RCC 7860 (cell line): Measurements from ENCODE around the gene MAP3K10.
A peak's percentile ranks its signal among the peaks of the same experiment; 100 is the strongest.
"Not testable (repeated sequence)": the region's sequence is repeated elsewhere in the genome, so short reads cannot be mapped to it uniquely, and the experiment has no call there.

Source experiments
- DNase-seq: peaks from one replicate; pipeline ENCODE4 v3.0.0-alpha.2; 2015; ENCODE audit warnings: low spot score
- FAIRE-seq: peaks from 2 replicates; lab custom pipeline; 2012; peaks lifted over from hg19 to GRCh38; lab: Jason Lieb, UNC

MAP3K10 gene

DNA sequence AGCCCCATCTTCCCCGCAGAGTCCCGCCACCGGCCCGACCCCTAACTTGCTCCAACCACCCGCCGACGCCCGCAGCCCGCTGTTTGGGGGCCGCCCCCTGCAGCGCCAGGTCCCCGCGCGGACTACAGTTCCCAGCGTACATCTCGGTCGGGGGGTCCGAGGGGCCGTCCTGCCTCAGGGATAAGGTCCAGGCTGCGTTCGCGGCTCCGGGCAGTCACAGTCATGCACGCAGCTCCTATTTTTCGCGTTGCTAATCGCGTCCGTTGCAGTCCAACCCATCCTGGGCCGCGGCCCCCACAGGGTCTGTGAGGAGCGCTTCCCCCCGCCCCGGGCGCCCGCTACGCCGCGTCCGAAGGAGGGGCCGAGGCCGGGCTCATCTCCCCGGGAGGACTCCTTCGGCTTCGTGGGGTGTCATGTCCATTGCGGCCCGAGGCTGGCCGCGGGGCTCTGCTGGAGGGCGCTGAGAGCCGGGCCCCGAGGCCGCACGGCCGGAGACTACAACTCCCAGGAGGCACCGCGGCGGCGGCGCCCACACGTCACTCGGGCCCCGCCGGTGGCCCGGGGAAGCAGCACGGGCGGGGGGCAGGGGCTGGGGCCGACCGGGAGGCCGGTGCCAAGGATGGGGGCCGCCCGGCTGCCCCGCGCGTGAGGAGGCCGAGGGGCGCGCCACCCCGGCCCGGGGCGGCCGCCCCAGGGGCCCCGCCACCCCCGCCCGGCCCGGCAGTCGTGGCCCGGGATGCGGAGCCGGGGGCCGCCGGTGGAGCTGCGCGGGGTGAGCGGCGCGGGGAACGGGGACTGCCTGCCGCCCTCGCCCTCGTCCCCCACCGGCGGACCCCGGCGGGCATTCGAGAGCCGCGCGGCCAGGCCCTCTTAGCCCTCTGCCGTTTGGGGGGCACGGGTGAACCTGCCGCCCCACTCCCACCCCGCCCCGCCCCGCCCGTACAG lies at the start of gene MAP3K10:
TSS of gene MAP3K10 (plus strand) at position 536 of the 945 bp plus-strand sequence. CDS start 606 bp downstream, outside the sequence.
- no peak for FAIRE-seq
- peak; percentile 70 for DNase-seq

DNA sequence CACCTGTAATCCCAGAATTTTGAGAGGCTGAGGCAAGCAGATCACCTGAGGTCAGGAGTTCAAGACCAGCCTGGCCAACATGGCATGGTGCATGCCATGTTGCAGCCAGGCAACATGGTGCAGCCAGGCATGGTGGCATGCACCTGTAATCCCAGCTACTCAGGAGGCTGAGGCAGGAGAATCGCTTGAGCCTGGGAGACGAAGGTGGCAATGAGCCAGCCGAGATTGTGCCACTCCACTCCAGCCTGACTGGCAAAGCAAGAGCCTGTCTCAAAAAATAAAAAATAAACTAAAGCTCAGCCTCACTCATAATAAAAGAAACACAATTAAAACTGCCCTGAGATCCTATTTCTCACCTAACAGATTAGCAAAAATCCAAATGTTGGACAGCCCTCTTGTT lies 49.7 kb upstream of the MAP3K10 start:
- FAIRE-seq (no peak), DNase-seq (no peak)

DNA sequence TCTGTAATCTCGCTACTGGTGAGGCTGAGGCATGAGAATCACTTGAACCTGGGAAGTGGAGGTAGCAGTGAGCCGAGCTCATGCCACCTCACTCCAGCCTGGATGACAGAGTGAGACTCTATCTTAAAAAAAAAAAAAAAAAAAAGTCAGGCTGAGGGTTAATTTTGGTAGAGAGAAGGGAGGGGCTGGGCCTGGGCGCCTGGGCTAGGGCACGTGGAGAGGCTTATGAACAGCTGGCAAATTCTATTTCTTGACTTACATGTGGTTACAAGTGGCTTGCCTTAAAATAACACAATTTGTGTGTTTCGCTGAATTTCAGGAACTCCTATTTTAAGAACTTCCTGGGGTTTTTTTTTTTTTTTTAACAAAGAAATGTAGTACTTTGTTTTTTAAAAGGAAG lies 47.6 kb upstream of the MAP3K10 start:
- no peak for FAIRE-seq
- no peak for DNase-seq

DNA sequence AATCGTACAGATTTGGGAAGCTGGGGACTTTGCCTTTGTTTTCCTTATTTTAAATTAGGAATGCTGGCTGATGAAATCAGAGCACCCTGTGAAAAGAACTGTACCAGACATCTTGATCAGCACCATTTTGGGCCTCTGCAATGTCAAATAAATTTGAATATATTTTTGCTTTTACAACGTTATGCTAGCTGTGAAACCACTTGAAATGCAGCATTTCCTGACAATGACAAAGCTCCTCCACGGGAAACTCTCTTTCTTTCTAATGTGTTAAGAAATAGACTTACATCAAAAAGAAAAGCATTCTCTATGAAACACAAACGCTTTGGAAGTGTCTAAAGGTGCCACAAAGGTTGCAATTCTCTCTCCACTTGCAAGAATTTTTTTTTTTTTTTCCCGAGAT lies 47.1 kb upstream of the MAP3K10 start:
- no peak for FAIRE-seq

DNA sequence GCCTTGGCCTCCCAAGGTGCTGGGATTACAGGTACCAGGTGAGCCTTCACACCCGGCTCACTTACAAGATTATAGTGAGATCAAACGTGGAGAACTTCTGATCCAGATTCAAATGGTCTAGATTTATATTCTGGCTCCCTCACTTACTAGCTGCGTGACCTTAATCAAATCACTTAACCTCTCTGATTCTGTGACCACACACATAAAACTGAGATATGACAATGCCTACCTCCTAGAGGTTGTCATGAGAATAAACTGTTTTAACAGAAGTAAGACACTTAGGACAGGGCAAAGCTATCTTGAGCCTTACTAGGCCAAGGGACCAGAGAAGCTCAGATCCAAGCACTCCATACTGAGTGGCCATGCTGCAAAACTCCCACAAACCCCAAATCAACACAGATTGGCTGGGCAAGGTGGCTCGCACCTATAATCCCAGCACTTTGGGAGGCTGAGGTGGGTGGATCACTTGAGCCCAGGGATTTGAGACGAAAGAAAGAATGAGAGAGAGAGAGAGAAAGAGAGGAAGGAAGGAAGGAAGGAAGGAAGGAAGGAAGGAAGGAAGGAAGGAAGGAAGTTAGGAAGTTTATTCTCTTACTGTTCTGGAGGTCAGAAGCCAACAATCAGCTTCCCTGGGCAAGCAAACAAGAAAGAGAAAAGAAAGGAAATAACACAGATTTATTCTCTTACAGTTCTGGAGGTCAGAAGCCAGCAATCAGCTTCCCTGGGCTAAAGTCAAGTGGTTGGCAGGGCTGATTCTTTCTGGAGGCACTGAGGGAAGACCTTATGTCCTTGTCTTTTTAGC lies 46.1 kb upstream of the MAP3K10 start:
- FAIRE-seq: no peak

More for the DNA sequence above, 47.1 kb upstream of the MAP3K10 start:
- no peak for DNase-seq

DNA sequence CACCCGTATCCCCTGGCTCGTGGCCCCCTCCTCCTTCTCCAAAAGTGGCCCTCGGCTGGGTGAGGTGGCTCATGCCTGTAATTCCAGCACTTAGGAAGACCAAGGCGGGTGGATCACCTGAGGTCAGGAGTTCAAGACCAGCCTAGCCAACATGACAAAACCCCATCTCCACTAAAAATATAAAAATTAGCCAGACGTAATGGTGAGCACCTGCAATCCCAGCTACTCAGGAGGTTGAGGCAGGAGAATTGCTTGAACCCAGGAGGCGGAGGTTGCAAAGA lies 45.5 kb upstream of the MAP3K10 start:
- FAIRE-seq, DNase-seq: not testable (repeated sequence)

More for the DNA sequence above, 46.1 kb upstream of the MAP3K10 start:
- no peak for DNase-seq

DNA sequence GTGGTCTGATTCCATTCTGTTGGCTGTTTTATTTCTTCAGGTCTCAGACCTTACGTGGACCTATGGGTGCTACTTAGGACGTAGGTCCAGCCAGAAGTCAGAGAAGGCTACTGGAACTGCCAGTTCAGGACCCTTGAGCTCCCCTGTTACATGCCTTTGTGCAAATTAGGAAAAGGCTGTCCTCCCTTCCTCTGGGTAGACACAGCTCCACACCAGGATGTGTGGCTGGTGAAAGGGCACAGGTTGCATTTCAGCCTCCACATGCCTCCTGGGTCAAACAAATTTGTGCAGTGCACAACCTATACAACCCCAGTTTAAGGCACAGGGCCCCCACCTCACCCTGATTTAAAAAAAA lies 43.9 kb upstream of the MAP3K10 start:
- DNase-seq: no peak
- FAIRE-seq: no peak

DNA sequence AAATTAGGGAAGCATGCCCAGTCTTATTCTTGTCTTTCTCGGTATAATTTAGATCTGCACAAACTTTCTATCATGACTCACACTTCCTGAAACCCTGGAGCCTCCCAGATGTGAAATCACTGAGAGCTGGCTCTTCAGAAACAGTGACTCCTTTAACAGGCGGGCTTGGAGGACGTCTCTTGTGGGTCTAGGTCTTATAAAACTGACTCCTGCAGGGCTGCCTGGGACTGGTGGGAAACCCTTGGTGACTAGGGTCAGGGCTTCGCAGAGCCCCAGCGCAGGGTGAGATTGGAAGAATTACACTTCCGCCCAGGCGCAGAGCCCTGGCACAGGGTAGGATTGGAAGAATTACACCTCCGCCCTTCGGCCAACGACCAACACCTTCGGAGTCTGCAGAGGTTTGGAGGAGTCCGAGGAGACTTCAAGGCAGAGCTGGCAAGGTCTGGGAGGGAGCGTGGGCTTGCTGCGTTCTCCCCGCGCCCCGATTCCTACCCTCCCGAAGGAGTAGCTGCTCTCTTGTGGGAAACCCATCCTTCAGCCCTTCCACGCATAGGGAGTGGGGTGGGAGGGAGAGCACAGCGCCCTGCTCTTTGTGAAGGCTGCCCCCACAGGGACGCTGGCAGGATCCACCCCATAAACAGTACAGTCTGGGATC lies 43.4 kb upstream of the MAP3K10 start:
- DNase-seq (no peak), FAIRE-seq (no peak)

DNA sequence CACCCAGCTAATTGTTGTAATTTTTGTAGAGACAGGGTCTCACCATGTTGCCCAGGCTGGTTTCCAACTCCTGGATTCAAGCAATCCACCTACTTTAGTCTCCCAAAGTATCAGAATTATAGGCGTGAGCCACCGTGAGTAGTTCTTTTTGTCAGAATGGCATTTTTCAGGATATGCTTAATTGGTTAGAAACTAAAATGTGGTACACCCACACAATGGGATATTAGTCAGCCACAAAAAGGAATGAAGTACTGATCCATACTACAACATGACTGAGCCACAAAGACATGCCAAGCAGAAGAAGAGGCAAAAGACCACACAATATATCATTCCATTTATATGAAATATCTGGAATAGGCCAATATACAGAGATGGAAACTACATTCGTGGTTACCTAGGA lies 41.7 kb upstream of the MAP3K10 start:
- FAIRE-seq: no peak

DNA sequence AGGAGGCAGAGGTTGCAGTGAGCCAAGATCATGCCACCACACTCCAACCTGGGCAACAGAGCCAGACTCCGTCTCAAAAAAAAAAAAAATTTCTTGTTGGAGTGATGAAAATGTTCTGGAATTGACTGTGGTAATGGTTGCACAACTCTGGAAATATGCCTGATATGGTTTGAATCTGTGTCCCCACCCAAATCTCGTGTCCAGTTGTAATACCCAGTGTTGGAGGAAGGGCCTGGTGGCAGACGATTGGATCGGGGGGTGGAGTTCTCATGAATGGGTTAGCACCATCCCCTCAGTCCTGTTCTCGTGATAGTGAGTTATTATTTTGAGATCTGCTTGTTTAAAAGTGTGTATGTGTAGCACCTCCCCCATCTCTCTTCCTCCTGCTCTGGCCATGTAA lies 41.1 kb upstream of the MAP3K10 start:
- DNase-seq (no peak), FAIRE-seq (no peak)

More for the DNA sequence above, 41.7 kb upstream of the MAP3K10 start:
- no peak for DNase-seq

DNA sequence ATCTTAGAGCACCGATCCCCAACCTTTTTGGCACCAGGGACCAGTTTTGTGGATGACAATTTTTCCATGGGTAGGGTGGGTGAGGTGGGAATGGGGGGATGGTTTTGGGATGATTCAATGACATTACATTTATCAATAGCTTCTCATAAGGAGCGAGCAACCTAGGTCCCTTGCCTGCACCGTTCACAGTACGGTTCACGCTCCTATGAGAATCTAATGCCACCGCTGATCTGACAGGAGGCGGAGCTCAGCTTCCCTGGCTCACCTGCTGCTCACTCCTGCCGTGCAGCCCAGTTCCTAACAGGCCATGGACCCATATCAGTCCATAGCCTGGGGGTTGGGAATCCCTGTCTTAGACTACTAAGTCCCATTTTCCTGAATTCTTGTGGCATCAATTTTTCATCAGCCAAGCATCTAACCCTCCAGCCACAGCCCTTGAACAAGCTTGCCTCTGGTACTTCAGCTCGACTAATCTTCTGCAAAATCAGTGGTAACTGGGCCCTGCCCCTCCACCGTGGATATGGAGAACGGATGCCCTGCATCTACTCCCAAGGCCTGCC lies 37.0 kb upstream of the MAP3K10 start:
- DNase-seq (no peak), FAIRE-seq (no peak)

DNA sequence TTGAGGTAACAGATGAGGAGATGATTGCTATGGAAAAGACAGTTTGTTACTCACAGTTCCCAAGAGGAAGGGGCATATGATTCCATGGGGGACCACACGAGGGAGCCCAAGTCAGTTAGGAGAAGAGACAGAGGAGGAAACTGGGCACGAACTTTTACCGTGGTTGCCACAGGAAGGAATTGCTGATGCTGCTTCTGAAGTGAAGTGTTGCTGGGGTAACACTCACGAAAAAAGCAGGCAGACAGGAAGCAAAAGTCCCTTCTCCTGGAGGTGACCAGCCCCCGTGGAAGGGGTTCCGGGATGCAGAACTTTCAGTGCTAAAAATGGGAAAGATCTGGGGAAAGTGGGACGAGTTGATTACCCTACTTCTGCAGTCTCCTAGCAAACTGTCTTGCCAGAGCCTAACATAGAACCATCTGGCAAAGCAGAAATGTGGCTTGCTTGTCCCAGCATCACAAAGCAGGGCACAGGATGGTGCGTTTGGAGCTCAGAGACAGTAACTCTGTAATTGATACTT lies 35.4 kb upstream of the MAP3K10 start:
- FAIRE-seq: no peak
- no peak for DNase-seq

DNA sequence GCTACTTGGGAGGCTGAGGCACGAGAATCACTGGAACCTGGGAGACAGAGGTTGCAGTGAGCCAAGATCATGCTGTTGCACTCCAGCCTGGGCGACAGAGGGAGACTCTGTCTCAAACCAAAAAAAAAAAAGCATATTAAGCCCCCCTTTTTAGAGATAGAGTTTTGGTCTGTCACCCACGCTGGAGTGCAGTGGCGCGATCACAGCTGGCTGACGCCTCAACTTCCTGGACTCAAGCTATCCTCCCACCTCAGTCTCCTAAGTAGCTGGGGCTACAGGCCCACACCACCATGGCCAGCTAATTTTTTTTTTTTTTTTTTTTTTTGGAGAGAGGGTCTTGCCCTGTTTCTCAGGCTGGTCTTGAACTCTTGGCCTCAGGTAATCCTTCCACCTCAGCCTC lies 34.2 kb upstream of the MAP3K10 start:
- no peak for FAIRE-seq
- no peak for DNase-seq

DNA sequence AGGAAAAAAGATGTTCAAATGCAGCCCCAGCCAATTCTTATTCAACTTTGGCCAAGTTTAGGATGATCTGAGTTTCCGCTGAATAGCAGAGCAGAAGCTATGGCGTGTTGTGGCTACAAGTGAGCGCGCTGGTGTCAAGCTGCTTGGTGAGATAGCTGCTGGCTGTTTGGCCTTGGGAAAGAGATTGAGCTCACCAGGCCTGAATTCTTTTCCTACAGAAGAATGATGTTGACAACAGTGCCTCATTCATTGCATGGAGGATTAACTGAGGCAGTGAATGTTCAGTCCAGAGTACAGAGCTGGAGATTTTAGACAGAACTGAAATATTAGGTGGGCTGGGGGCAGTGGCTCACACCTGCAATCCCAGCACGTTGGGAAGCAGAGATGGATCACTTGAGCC lies 31.5 kb upstream of the MAP3K10 start:
- DNase-seq (no peak), FAIRE-seq (no peak)

DNA sequence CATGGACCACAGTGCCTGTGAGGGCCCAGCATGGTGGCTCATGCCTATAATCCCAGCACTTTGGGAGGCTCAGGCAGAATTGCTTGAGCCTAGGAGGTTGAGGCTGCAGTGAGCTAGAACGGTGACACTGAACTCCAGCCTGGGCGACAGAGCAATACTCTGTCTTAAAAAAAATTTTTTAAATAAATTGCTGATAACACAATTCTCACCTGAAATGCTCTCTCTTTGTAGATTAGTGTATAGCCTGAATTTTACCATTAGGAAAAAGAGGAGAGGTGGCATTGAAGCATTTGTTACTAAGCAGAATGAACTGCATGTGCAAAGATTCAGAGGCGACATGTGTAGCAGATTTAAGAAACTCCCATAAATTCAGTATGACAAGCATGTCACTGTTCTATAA lies 29.1 kb upstream of the MAP3K10 start:
- FAIRE-seq: no peak
- no peak for DNase-seq

DNA sequence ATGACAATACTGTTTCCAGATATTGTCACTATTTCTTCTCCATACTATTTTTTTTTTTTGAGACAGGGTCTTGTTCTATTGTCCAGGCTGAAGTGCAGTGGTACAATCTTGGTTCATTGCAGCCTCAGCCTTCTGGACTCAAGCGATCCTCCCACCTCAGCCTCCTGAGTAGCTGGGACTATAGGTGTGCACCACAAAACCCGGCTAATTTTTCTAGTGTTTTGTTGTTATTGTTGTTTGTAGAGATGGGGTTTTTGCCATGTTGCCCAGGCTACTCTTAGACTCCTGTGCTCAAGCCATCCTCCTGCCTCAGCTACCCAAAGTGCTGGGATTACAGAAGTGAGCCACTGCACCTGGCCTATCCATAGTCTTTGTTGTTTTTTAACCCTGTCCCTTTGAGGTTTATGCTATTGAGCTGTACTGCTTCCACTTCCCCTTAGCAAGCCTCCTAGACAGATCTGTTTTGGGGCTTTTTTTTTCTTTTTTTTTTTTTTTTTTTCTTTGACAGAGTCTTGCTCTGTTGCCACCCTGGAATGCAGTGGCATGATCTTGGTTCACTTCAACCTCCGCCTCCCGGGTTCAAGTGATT lies 27.6 kb upstream of the MAP3K10 start:
- FAIRE-seq (no peak), DNase-seq (no peak)

DNA sequence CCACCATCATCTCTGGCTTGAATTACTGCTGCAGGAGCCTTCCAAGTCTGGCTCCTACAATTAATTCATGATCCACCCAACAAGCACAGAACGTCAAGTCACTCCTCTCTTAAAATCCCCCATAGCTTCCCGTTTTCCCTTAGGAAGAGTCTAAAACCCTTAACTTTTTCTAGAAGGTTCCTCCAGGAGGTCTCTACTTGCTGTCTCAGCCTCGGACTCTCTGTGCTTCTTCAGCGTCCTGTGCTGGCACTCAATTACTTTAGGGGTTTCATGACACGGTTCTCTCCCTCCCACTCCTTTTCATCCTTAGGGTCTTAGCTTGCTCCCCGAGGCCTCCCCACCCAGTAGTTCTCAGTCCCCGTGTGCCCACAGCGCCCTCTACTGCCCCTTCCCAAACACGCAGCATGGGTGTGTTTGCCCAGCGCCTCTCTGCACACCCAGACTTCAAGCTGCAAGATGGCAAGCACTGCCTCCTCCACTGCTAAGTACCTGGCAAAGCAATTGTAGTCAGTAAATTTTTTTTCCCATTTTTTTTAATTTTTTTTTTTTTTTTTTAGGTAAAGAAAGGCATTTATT lies 25.8 kb upstream of the MAP3K10 start:
- no peak for FAIRE-seq
- DNase-seq: no peak

DNA sequence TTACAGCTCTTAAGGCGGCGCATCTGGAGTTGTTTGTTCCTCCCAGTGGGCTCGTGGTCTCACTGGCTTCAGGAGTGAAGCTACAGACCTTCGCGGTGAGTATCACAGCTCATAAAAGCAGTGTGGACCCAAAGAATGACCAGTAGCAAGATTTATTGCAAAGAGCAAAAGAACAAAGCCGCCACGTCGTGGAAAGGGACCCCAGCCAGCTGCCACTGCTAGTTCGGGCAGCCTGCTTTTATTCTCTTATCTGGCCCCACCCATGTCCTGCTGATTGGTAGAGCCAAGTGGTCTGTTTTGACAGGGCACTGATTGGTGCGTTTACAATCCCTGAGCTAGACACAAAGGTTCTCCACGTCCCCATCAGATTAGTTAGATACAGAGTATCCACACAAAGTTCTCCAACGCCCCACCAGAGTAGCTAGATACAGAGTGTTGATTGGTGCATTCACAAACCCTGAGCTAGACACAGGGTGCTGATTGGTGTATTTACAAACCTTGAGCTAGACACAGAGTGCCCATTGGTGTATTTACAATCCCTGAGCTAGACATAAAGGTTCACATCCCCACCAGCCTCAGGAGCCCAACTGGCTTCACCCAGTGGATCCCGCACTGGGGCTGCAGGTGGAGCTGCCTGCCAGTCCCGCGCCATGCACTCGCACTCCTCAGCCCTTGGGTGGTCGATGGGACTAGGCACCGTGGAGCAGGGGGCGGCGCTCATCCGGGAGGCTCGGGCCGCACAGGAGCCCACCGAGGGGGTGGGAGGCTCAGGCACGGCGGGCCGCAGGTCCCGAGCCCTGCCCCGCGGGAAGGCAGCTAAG lies 21.5 kb upstream of the MAP3K10 start:
- not testable (repeated sequence) for DNase-seq, FAIRE-seq

DNA sequence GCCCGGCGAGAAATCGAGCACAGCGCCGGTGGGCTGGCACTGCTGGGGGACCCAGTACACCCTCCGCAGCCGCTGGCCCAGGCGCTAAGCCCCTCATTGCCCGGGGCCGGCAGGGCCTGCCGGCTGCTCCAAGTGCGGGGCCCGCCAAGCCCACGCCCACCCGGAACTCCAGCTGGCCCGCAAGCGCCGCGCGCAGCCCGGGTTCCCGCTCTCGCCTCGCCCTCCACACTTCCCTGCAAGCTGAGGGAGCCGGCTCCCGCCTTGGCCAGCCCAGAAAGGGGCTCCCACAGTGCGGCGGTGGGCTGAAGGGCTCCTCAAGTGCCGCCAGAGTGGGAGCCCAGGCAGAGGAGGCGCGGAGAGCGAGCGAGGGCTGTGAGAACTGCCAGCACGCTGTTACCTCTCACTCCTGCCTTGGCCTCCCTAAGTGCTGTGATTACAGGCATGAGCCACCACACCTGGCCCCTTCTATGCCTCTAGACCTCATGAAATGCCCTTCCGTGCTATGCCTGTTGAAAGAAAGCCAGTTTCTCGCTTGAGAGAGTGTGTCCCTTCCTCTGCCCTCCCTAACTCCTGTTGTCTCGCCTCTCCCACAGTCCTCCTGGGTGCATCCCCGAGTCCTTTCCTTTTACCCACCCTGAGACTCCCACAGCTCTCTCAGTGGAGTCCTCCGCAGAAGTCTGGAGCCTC lies 20.8 kb upstream of the MAP3K10 start:
- not testable (repeated sequence) for DNase-seq, FAIRE-seq
